ENCODE measurements around the gene IGF1R.

DNA sequence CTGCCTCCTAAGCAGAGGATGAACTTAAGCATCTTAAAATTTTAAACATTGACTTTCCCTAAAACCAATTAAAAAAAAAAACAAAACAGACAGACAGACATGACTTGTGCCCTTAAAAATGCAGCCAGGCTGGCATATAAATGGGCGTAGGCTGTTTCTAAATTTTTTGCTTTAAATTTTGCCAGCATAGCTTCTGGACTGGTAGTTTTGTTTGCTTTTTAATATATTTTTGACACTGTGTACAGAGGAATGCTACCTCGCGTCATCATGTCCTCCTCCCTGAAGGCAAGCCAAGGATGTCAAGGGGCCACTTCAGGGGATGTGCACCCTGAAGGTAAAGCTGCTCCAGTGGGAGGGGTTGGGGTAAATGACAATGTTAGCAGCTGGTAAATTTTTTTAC, 224.4 kb downstream of the IGF1R start:
- TF ChIP-seq POLR2A (IDR thresholded peaks at IDR 0.05), result no peak
- TF ChIP-seq, protein P1, sequence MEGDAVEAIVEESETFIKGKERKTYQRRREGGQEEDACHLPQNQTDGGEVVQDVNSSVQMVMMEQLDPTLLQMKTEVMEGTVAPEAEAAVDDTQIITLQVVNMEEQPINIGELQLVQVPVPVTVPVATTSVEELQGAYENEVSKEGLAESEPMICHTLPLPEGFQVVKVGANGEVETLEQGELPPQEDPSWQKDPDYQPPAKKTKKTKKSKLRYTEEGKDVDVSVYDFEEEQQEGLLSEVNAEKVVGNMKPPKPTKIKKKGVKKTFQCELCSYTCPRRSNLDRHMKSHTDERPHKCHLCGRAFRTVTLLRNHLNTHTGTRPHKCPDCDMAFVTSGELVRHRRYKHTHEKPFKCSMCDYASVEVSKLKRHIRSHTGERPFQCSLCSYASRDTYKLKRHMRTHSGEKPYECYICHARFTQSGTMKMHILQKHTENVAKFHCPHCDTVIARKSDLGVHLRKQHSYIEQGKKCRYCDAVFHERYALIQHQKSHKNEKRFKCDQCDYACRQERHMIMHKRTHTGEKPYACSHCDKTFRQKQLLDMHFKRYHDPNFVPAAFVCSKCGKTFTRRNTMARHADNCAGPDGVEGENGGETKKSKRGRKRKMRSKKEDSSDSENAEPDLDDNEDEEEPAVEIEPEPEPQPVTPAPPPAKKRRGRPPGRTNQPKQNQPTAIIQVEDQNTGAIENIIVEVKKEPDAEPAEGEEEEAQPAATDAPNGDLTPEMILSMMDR (IDR thresholded peaks at IDR 0.05), result no peak
- TF ChIP-seq EP300 (IDR thresholded peaks at IDR 0.05), result no peak
- no peak for TF ChIP-seq POLR2AphosphoS5 (IDR thresholded peaks at IDR 0.05)

Measured in suprapubic skin (tissue), 4 donors.